Panc1 (cell line): ENCODE results near the gene SAMD11. TPM values are rescaled to one million over a fixed set of nuclear protein-coding genes. Genes with fewer than 3 reads are reported as not detected.

Experiments used
- ATAC-seq: fragments of 200-7000 bp; cut with Tn5 transposase; 2 replicates; pipeline ENCODE4 v1.9.1; 2020; ENCODE audit warnings: mild to moderate bottlenecking, moderate library complexity
- BruUV-seq: library from RNA; stranded (reverse); fragments of 400-500 nt; replicated peaks from 2 replicates; lab custom pipeline; 2021; lab: Mats Ljungman, UMichigan
- CTCF ChIA-PET: fragments of 300-600 bp; sonication (Branson Sonifier 250); formaldehyde crosslinking; loops from one replicate; lab custom pipeline; 2022; ENCODE audit warnings: antibody characterized with exemption; lab: Charles Lee
- POLR2A ChIA-PET: fragments of 300-600 bp; sonication (Branson Sonifier 250); formaldehyde crosslinking; loops from one replicate; lab custom pipeline; 2022; ENCODE audit warnings: antibody characterized with exemption; lab: Charles Lee
- DNase-seq: peaks from one replicate; pipeline ENCODE4 v3.0.0-alpha.2; 2010; ENCODE audit warnings: low read depth, low spot score
- H3K27ac ChIP-seq: 2 replicates; pipeline ENCODE4 v1.5.1; 2011; ENCODE audit warnings: mild to moderate bottlenecking, low read length, inconsistent platforms
- H3K27me3 ChIP-seq: fragments of 200-500 bp; sonication (Bioruptor generic); 2 replicates; pipeline ENCODE4 v1.6.0; 2014; ENCODE audit warnings: low read length, inconsistent platforms; ENCODE audit not compliant: control insufficient read depth, insufficient read depth
- H3K36me3 ChIP-seq: fragments of 200-500 bp; sonication (Bioruptor generic); 2 replicates; pipeline ENCODE4 v1.5.1; 2014; ENCODE audit warnings: inconsistent platforms, mild to moderate bottlenecking, low read length, moderate library complexity; ENCODE audit not compliant: control insufficient read depth, insufficient read depth
- H3K4me1 ChIP-seq: 2 replicates; pipeline ENCODE4 v1.5.1; 2011; ENCODE audit warnings: inconsistent platforms, mild to moderate bottlenecking, low read length, moderate library complexity; ENCODE audit not compliant: control insufficient read depth, insufficient read depth
- H3K4me3 ChIP-seq, 2 experiments: 2 replicates each; pipeline ENCODE4 v1.5.1; 2011 to 2012; ENCODE audit warnings: low read depth in 2 of 2, low read length in 2 of 2, mild to moderate bottlenecking in 2 of 2, inconsistent platforms in 1 of 2, moderate library complexity in 1 of 2
- H3K9me3 ChIP-seq: fragments of 200-500 bp; sonication (Bioruptor generic); 2 replicates; pipeline ENCODE4 v1.5.1; 2014; ENCODE audit warnings: low read depth, mild to moderate bottlenecking, inconsistent platforms, low read length, moderate library complexity; ENCODE audit not compliant: control insufficient read depth, insufficient read depth
- POLR2AphosphoS5 ChIP-seq: IDR thresholded peaks from 2 replicates; pipeline ENCODE4 v1.6.1; 2012; ENCODE audit warnings: mild to moderate bottlenecking, low read depth, low read length, moderate library complexity
- SIN3A ChIP-seq: IDR thresholded peaks from 2 replicates; pipeline ENCODE4 v1.6.1; 2012; ENCODE audit warnings: low read depth, mild to moderate bottlenecking, low read length, moderate library complexity, borderline replicate concordance; ENCODE audit not compliant: insufficient read depth
- TCF7L2 ChIP-seq: IDR thresholded peaks from 2 replicates; pipeline ENCODE4 v1.6.1; 2011; ENCODE audit warnings: mild to moderate bottlenecking, low read depth, low read length, inconsistent platforms
- in situ Hi-C: cut with HindIII; loops from 2 replicates; pipeline ENCODE4 v1.10.0; 2016; ENCODE audit warnings: low sequenced_read_pairs, low pct_unique_long_range_greater_than_20kb
- intact Hi-C: fragments of 100-400 bp; cut with micrococcal nuclease; formaldehyde crosslinking; loops from one replicate; pipeline ENCODE4 v1.10.0; 2022; ENCODE audit not compliant: unreplicated experiment
- total RNA-seq: library from RNA; stranded (reverse); gene quantifications from one replicate; pipeline ENCODE4 v1.2.1, GENCODE V29; 2021; ENCODE audit not compliant: unreplicated experiment
- TF ChIP-seq, protein P1 (sequence below), 2 experiments: IDR thresholded peaks; 2 replicates each; pipeline ENCODE4 v1.6.1; 2011 to 2012; ENCODE audit warnings: low read depth in 2 of 2, control low read depth in 1 of 2, low read length in 1 of 2, mild to moderate bottlenecking in 1 of 2, moderate library complexity in 1 of 2; ENCODE audit not compliant: insufficient read depth in 1 of 2
- TF ChIP-seq, protein P2 (sequence below): fragments of 450-650 bp; IDR thresholded peaks from 2 replicates; pipeline ENCODE4 v1.5.1; 2017; ENCODE audit warnings: mild to moderate bottlenecking

SAMD11 gene
- total RNA-seq, 1 experiment from 2014 or later, result 51.8 TPM

DNA sequence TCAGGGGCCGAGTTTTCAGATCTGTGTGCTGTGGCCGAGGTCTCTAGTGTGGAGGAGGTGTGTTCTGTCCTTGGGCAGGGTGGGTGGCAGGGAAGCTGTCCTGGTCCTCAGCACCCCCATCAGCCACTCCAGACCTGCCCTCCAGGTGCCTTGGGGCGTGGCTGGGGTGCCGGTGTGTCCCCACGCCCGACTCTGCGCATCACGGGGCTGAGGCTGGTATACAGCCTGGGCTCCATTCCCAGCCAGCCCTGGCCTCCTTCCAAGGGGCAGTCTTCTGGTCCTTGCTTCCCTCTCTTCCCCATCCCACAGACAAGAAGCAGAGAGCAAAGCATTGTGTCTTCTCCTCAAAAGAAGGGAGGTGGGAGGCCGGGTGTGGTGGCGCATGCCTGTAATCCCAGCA is 4.0 kb downstream of the SAMD11 start:
- no TSS peak for BruUV-seq
- Histone ChIP-seq H3K27ac (no peak overlapping the region; the same call in 1 of the 2 replicates), H3K4me1 (peaks cover 47% of the 10 kb centered on the region), H3K27me3 (no peaks in the 10 kb centered on the region), H3K4me3 (no peak overlapping the region), H3K9me3 (no peaks in the 10 kb centered on the region), H3K36me3 (no peaks in the 10 kb centered on the region)
- intact Hi-C loops, result no loop called here
- ATAC-seq (no peak), DNase-seq (no peak)
- TF ChIP-seq, protein P1, sequence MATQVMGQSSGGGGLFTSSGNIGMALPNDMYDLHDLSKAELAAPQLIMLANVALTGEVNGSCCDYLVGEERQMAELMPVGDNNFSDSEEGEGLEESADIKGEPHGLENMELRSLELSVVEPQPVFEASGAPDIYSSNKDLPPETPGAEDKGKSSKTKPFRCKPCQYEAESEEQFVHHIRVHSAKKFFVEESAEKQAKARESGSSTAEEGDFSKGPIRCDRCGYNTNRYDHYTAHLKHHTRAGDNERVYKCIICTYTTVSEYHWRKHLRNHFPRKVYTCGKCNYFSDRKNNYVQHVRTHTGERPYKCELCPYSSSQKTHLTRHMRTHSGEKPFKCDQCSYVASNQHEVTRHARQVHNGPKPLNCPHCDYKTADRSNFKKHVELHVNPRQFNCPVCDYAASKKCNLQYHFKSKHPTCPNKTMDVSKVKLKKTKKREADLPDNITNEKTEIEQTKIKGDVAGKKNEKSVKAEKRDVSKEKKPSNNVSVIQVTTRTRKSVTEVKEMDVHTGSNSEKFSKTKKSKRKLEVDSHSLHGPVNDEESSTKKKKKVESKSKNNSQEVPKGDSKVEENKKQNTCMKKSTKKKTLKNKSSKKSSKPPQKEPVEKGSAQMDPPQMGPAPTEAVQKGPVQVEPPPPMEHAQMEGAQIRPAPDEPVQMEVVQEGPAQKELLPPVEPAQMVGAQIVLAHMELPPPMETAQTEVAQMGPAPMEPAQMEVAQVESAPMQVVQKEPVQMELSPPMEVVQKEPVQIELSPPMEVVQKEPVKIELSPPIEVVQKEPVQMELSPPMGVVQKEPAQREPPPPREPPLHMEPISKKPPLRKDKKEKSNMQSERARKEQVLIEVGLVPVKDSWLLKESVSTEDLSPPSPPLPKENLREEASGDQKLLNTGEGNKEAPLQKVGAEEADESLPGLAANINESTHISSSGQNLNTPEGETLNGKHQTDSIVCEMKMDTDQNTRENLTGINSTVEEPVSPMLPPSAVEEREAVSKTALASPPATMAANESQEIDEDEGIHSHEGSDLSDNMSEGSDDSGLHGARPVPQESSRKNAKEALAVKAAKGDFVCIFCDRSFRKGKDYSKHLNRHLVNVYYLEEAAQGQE (IDR thresholded peaks at IDR 0.05; ENCODE audit: insufficient read depth in 1 of 2, low read depth in 2 of 2, low read length in 1 of 2), result no peak
- no peak for TF ChIP-seq SIN3A
- no peak for TF ChIP-seq POLR2AphosphoS5
- no peak for TF ChIP-seq TCF7L2
- TF ChIP-seq, protein P2, sequence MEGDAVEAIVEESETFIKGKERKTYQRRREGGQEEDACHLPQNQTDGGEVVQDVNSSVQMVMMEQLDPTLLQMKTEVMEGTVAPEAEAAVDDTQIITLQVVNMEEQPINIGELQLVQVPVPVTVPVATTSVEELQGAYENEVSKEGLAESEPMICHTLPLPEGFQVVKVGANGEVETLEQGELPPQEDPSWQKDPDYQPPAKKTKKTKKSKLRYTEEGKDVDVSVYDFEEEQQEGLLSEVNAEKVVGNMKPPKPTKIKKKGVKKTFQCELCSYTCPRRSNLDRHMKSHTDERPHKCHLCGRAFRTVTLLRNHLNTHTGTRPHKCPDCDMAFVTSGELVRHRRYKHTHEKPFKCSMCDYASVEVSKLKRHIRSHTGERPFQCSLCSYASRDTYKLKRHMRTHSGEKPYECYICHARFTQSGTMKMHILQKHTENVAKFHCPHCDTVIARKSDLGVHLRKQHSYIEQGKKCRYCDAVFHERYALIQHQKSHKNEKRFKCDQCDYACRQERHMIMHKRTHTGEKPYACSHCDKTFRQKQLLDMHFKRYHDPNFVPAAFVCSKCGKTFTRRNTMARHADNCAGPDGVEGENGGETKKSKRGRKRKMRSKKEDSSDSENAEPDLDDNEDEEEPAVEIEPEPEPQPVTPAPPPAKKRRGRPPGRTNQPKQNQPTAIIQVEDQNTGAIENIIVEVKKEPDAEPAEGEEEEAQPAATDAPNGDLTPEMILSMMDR, result no peak
- CTCF ChIA-PET, result no interaction called here
- POLR2A ChIA-PET, result no interaction called here
- in situ Hi-C loops, result no loop called here

DNA sequence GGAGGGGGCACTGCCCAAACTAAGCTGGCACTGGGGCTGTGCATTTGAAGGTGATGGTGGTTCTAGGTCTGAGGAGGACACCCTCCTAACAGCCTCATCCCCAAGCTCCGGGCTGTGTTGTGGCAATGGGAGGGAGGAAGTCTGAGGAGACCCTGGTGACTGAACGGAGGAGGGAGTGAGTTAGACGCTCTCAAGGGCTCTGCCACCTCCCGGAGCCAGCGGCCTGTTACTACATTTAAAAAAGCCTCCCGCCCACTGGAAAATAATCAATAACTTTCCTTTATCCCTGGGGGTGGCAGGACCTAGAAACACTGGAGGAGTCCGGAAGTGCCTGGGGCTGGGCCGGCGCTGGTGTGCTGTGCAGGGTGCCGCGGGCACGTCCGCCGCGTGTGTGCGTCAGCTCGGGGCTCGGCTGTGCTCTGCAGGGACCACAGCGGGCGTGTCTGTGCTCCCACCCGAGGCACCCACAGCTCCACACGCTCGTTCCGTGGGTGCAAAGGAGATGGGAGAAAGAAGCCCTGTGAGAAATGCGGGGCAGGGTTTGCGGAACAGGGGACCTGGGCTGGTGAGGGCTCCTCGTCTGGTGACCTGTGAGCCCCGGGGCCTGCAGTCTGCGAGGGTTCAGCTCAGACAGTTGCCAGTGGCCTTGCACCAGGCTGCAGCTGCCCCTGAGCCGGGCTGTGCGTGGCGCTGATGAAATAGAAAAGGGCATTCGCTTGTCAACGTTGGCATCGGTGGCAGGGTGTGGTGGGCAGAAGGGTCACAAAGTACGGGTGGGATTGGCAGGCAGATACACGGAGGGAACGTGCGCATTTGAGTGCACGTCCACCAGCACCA is 5.3 kb downstream of the SAMD11 start:
- no peak overlapping the region for H3K4me3 ChIP-seq
- DNase-seq, result no peak
- POLR2A ChIA-PET, result interaction anchor here (0.6 kb wide), 1 partner anchor 14 kb away, joined by 9 read pairs; no protein-coding TSS in a partner anchor
- no peaks in the 10 kb centered on the region for H3K27me3 ChIP-seq
- in situ Hi-C loops (no loop called here), intact Hi-C loops (no loop called here)
- TF ChIP-seq TCF7L2, result no peak
- TF ChIP-seq, protein P1 (IDR thresholded peaks at IDR 0.05; ENCODE audit: insufficient read depth in 1 of 2, low read depth in 2 of 2, low read length in 1 of 2), result no peak
- H3K27ac ChIP-seq, result no peak overlapping the region; the same call in 1 of the 2 replicates
- TSS peak; percentile 35 for BruUV-seq
- no peaks in the 10 kb centered on the region for H3K36me3 ChIP-seq
- ATAC-seq, result no peak
- CTCF ChIA-PET, result no interaction called here
- no peaks in the 10 kb centered on the region for H3K9me3 ChIP-seq
- H3K4me1 ChIP-seq, result peaks cover 46% of the 10 kb centered on the region
